GM20000 (cell line): Measurements from ENCODE around the gene MLST8.

ENCODE experiments used
- DNase-seq: peaks from one replicate; pipeline ENCODE4 v3.0.0; 2012; ENCODE audit warnings: low spot score
- CTCF ChIP-seq: IDR thresholded peaks from 2 replicates; pipeline ENCODE4 v1.5.1; 2012; ENCODE audit warnings: mild to moderate bottlenecking, control low read depth; ENCODE audit errors: extremely low read depth, missing control alignments

MLST8 gene

GRCh38 chr16:2230376-2230775, 25.1 kb downstream of the MLST8 start:
- DNase-seq = no peak
- no peak for TF ChIP-seq CTCF

- no peak for TF ChIP-seq CTCF
- DNase-seq = no peak
Observed at GRCh38 chr16:2231016-2231931, 26.0 kb downstream of the MLST8 start.

- TF ChIP-seq CTCF = no peak
Observed at GRCh38 chr16:2232094-2232990, 27.1 kb downstream of the MLST8 start.

DNA sequence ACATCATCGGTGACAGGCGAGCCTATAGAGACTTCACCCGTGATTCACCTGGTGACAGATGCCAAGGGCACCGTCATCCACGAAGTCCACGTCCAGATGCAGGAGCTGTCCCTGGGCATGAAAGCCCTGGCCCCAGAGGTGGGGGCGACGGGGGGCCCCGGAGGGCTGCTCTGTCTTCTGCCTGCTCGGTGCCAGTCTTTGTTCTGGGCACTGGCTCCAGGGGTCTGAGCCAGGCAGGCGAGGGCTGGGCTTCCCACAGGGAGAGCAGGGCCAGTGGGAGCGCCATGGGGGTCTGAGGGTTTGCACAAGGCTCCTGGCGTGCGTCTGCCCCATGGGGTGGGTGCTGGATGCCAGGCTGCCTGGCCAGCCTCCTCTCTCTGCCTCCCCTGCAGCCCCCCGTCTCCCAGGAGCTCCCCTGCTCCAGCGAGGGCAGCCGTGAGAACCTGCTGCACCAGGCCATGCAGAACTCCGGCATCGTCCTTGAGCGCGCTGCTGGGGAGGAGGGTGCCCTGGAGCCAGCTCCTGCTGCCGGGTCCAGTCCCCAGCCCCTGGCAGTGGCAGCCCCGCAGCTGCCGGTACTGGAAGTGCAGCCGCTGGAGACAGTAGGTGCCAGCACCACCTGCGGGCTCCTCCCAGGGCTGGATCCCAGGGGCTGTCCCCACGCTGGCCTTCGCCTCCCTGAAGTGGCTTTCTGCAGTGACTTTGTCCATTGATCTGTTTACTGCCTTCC, 28.0 kb downstream of the MLST8 start:
- no peak for TF ChIP-seq CTCF
- no peak for DNase-seq

More at GRCh38 chr16:2232094-2232990, 27.1 kb downstream of the MLST8 start:
- DNase-seq = no peak

GRCh38 chr16:2233872-2234812, 28.9 kb downstream of the MLST8 start:
- no peak for TF ChIP-seq CTCF
- no peak for DNase-seq

- no peak for TF ChIP-seq CTCF
- no peak for DNase-seq
Observed at GRCh38 chr16:2234813-2235170, 29.5 kb downstream of the MLST8 start.
